NCI-H774 (cell line): ENCODE measurements around the gene GAL.

Source experiments
- DNase-seq: peaks from one replicate; lab custom pipeline; 2025; lab: John Stamatoyannopoulos, UW

The GAL gene

DNA sequence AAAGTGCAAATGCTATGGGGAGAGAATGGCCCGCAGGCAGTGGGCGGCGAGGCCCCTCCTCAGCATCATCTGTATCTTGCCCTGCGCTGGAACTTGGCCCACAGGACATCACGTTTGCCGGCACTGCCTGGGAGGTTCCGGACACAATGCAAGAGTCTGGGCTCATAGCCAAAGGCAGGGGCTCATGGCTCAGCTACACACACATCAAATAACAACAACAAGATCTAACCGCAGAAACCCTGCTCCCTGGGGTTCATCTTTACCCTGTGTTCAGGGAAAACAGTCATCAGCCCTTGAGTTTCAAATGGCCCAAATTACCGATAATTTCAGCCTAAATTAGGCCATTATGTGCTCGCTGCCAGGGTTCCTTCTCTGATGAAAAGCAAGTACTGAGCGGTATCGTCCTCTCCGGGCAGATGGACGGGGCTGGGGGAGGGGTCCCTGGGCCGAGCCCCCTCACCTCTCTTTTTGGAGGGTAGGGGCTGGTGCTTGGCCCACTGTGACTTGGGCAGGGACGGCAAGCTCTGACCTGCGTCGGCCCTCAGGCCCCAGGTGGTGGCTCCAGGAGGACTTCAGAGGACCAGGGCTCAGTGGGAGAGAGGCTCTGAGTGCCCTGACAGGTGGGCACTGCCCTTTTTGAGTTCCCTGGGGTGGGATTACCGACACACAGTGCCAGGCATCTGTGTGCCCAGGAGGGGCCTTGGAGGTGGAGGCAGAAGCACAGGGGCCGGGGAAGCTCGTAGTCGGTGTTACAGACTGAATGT is 25.0 kb upstream of the GAL start:
- peak; percentile 71 for DNase-seq

- DNase-seq = no peak
Measured at GRCh38 chr11:68660066-68660810, 24.1 kb upstream of the GAL start.

DNA sequence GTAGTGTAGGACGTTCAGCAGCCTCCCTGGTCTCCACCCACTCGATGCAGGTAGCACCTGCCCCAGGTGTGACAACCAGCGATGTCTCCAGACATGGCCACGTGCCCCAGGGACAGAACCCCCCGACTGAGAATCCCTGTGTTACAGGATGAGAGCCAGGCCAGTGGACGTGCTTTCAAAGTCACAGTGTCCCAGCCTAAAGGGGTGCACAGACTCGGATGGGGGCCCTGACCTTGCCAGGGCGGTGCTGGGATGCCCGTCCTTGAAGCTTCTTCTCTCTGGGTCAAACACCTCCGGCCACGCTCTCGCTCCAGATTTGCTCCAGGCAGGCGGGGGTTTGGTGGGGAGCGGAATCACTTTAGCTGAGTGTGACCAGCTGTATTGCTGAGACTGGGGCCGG is 23.3 kb upstream of the GAL start:
- no peak for DNase-seq

DNA sequence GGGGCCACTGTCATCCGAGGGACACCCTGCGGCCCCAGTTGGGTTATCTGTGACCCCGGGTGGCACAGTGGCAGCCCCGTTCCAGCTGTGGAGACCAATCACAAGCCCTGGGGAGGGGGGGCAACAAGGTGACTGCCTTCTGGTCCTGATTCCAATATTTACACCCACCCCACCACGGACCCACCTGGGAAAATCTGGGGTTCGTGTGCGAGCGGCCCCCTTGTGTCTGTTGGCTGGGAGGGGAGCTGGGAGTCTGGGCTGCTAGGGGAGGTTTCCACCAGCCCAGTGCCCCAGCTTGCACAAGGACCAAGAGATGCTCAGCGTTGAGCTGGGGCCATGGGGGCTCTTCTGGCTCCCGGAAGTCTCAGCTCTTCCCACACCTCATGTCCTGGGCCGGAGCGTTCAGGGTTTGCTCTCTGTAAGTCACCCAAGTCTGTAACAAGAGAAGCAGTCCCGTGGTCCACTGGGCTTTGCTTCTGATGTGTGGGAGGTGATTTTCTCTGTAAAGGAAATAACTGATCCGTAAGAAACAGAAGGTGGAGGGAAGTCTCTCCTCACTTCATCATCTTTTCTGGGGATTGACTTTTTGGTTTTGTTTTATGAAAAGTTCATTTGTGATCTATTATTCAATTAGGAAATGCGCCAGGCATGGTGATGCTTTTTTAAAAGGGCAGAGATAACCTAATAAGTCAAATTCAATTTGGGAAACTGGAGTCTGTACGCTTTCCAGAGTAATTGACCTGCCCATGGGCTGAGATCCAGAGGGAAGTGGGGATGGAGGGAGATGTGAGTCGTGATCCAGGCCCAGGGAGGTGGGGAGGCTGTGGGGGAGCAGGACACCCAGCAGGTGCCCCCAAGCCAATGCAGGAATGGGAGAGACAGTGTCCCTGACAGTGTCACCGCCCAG is 22.4 kb upstream of the GAL start:
- DNase-seq = no peak

DNA sequence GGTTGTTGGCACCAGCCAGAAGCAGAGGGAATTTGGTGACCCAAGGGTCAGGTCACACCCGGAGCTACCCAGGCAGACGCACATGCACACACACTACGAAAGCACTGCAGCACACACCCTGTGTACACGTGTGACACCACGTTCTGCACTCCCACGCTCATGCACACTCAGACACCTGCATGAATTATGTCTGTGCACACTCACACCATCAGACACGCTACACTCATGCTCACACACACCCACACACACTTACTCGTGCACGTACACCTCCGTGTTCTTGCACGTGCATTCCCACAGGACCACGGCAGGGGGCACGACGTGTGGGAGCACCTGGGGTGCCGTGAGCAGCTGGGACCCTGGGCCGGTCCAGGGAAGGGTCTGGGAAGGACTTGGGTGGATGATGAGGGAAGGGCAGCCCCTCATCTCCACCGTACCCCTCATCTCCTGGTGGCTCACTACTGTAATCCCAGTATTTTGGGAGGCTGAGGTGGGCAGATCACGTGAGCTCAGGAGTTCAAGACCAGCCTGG is 20.8 kb upstream of the GAL start:
- no peak for DNase-seq

- no peak for DNase-seq
Measured at GRCh38 chr11:68664141-68664540, 20.2 kb upstream of the GAL start.

DNA sequence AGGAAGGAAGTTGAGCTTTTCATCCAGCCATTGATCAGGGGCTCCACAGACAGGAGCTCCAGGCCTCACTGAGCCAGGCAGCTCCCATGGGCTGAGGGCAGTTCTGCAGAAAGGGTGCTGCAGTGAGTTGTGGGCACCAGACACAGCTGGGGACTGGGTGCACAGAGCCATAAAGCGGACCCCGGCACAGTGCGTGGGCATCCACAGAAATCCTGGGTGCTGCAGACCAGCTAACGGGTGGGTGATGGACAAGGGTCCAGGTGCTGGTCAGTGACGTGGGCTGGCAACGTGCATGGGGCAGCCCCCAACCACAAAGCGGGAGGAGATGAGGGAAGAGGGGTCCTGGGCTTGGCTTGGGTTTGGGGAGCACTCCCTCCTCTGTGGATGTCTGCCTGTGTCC is 19.4 kb upstream of the GAL start:
- no peak for DNase-seq

- DNase-seq = no peak
Measured at GRCh38 chr11:68665436-68665835, 18.9 kb upstream of the GAL start.

- DNase-seq = no peak
Measured at GRCh38 chr11:68666849-68667248, 17.5 kb upstream of the GAL start.

- no peak for DNase-seq
Measured at GRCh38 chr11:68667511-68668500, 16.5 kb upstream of the GAL start.

DNA sequence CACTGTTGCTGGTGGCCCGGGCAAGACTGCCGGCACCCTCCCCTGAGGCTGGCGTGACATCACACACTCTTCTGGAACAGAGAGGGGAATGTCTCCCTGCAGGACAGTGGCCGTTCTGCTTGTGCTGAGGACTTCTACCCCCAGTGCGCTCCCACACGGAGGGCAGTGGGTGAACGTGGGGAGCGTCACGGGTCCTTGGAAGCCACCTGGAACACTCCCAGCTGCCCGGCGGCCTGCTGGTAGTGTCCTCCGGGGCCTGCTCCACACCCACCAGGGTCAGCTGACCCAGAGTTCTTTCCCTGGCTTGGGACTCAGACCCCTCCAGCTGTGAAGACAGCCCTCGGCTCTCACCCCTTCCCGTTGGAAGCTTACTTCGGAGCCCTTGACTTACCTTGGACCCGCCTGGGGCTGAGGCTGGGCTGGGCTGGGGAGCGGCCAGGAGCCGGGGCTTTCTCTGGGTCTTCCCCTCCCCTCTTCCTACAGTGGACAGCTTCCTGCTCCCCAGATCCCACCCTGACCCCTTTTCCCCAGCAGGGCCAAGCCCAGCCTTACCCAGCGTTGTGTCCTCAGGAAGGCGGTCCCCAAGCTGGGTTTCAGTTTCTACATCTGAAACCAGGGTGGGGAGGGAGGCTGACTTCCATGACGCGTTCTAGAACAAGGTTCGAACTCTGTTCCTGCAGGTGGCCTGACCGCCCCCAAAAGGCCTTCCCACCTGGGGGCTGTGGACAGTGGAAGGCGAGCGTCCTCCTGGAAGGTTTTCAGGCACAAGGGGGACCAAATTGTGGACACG is 14.8 kb upstream of the GAL start:
- no peak for DNase-seq

- no peak for DNase-seq
Measured at GRCh38 chr11:68670208-68670992, 13.9 kb upstream of the GAL start.

- no peak for DNase-seq
Measured at GRCh38 chr11:68673306-68673945, 10.9 kb upstream of the GAL start.

GRCh38 chr11:68673991-68674390 is 10.4 kb upstream of the GAL start:
- DNase-seq = no peak

DNA sequence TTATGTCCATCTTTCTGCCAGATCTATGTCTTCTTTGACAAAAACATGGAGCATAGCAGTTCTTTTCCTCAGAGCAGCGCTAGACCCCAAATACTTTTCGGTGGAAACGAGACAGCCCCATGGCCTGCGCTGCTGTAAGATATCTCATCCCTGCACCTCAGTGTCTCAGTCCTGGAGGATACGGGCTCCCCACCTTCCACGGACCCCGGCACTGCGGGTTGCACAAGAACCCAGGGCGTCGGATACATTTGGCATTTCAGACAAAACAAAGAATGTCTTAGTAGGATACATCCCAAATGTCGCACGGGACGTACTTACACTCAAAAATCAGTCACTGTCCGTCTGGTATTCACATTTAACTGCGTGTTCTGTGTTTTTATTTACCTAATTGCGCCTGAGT is 9.9 kb upstream of the GAL start:
- DNase-seq = no peak

GRCh38 chr11:68677432-68677831 is 6.9 kb upstream of the GAL start:
- no peak for DNase-seq

- no peak for DNase-seq
Measured at GRCh38 chr11:68678031-68678441, 6.3 kb upstream of the GAL start.

DNA sequence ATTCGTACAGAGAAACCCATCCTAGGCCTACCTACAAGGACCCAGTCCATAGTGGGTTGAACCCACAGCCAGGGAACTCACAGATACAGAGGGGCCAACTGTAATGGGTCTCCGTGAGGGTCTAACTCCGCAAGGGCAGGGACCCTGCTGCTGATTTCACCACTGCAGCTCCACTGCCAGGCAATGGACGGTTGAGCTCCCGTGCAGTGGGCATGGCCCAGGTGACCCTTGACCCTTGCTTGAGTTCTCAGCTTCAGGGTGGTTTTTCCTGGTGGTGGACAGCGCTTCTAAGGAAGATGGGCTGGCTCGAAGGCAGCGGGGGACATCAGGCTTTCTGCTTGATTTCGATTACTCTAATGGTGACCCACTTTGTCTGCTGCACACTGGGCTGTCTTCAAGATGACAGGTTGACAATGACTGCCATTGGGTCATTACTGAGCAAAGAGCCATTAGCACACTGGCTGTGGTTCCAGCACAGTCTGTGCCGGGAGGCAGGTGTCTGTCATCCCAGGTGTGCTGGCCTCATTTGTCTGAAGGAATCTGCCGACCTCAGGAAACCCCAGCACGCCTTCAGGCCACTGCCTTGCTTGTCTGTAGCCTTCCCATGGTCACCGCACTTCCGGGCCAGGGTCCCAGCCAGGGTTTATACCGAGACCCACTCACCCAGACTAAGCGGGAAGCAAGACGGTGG is 3.7 kb upstream of the GAL start:
- DNase-seq = no peak
